Measurements from ENCODE around the gene CXCR1.
"Not testable (repeated sequence)": the region's sequence is repeated elsewhere in the genome, so short reads cannot be mapped to it uniquely, and the experiment has no call there.

Gene CXCR1

DNA sequence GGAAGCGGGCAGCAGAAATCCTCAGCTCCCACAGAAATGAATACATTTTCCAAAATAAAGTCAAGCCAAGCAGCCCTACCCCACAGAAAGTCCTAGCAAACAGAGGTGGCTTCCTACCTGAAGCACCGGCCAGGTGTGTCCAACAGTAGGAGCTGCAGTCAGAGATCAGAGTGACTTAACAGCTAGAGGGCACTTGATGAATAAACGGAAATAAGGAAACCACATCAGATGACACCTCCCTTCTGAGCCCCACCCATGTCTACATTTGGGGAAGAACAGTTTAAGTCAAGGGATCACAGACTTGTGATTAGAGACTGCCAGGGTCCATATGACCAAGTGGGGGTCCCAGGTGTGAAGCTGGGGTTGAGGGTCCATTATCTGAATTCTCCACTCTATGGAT, at the start of gene CXCR1:
CXCR1 (minus strand) TSS at position 172 of the 400 bp plus-strand sequence. CDS start 1,751 bp downstream, outside the sequence.
- no peak for DNase-seq

DNA sequence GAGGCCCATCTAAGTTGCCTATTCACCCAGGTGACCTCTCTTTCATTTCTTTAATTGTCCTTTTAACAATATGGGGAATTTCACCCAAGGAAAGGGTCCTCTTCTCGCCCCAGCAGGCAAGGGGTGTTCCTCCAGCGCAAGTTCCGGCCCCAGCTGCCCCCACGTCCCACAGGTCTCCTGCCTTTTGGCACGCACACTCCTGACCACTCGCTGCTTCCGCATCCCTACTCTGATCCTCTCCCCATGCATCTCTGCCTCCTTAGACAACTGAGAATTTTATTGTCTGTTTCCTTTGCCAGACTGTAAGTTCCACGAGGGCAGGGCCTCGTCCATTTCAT, 49.5 kb upstream of the CXCR1 start:
- DNase-seq = peak; percentile 49

DNA sequence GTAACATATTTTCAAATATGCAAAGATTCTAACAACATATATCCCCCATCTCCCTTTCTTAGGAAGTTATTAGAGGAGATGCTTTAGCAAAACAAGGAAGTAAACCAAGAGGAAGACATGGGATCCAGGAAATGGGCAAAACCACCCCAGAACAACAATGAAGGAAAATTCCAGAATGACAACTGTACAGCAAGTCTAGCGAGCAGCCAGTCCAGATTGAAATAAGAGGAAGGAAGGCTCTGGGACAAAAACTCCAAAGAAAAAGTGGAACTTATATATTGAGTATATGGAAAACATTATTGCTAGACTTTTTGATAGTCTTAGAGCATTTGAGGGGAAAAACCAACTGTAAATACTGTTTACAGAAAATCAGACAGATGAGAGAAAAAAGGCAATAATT, 47.4 kb upstream of the CXCR1 start:
- DNase-seq = no peak

DNA sequence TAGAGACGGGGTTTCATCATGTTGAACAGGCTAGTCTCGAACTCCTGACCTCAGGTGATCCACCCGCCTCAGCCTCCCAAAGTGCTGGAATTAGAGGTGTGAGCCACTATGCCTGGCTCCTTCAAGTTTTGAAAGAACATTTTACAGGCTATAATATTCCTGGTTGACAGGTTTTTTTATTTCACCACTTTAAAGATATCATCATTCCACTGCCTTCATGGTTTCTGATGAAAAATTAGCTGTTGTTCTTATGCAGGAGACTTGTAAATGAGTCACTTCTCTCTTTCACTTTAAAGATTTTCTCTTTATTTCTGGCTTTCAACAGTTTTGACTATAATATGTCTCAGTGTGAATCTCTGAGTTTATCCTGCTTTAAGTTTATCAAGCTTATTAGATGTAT, 42.3 kb upstream of the CXCR1 start:
- no peak for DNase-seq

DNA sequence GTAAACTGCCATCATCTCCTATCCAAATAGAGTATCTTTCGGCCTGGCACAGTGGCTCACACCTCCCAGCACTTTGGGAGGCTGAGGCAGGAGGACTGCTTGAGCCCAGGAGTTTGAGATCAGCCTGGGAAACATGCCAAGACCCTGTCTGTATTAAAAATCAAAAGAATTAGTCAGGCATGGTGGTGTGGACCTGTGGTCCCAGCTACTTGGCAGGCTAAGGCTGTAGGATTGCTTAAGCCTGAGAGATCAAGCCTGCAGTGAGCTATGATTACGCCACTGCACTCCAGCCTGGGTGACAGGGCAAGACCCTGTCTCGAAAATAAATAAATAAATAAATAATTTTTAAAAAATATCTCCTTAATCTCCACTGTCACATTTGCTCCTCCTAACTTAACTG, 35.5 kb upstream of the CXCR1 start:
- DNase-seq = no peak

DNA sequence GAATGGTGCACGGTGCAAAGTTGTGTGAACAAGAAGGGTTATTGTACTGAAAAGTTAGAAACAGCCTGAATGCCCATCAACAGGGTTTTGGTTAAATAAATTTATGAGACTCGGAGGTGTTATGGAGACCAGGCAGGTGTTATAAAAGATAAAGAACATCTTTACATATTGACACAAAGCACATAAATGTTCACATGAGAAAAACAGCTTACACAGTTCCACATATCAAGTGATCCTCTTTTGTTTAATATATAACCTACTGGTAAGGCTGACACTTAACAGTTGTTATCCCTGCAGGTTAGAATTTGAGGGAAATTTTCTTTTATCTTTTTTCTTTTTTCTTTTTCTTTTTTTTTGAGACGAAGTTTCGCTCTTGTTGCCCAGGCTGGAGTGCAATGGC, 30.2 kb upstream of the CXCR1 start:
- no peak for DNase-seq

DNA sequence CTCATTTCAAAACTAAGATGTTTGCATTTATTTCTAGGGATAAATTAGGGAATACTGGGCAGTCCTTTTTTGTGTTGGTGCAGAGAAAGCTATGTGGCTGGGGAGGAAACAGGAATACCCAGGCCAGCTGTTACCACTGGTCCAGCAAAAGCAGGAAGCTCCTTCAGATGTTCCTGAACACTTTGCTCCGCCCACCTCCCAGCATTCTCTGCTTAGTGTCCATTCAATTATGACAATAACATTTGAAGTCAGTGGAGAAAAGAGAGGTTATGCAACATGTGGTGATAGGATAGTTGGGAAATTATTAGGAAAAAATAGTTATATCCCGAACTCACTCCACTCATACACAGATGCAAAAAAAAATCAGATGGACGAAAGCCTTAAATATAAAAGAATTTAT, 28.1 kb upstream of the CXCR1 start:
- peak; percentile 21 for DNase-seq

DNA sequence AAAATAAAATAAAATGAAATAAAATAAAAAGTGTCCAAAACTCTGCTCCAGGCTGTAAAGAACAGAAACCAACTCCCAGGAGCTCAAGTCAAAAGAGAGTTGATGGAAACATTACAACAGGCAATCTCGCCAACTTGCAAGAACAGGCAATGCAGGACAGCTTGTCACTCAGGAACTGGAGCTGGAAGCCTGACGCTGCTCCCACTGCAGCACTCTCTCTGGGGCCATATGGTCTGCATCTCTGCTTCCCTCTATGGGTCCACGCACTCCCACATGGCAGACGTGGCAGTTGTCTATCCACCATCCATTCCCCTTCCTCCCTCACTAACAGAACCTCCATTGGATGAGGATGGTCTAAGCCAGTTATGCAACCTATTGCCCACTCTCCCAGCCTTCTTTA, 26.9 kb upstream of the CXCR1 start:
- no peak for DNase-seq

DNA sequence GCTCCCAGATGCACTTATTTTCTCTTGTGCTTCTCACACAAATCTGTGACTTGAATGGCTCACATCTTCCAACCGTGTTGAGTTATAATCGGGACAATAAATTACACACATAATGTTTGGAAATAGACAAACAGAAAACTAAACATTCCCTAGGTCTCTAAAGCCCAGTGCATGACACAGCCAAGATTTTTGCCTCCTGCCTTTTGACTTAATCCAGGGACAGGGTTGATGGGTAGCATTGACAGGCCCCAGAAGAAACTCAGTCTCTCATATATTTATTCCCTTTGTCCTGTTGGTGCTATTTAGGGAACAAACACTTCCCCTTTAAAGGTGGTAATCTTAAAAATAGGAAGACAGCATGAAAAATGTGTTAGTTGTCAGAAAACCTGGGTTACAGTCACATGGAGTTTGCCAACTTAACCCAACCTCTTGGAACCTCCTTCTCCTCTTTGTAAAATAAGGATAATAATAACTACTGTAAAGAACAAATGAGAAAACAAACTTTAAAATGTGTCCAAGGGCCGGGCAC, 26.2 kb upstream of the CXCR1 start:
- DNase-seq = no peak

DNA sequence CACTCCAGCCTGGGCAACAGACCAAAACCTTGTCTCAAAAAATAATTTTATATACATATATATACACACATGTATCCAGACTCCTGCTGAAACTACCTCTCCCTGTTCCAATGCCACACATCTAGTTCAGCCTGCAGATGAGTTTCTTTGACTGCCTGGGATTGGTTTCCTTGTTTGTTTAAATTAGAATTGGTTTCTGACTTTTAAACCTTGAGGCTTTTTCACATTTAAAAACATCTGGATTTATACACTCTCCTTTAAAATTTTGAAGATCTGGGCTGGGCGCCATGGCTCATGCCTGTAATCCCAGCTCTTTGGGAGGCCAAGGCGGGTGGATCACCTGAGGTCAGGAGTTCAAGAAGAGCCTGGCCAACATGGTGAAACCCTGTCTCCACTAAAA, 21.8 kb upstream of the CXCR1 start:
- DNase-seq = no peak

DNA sequence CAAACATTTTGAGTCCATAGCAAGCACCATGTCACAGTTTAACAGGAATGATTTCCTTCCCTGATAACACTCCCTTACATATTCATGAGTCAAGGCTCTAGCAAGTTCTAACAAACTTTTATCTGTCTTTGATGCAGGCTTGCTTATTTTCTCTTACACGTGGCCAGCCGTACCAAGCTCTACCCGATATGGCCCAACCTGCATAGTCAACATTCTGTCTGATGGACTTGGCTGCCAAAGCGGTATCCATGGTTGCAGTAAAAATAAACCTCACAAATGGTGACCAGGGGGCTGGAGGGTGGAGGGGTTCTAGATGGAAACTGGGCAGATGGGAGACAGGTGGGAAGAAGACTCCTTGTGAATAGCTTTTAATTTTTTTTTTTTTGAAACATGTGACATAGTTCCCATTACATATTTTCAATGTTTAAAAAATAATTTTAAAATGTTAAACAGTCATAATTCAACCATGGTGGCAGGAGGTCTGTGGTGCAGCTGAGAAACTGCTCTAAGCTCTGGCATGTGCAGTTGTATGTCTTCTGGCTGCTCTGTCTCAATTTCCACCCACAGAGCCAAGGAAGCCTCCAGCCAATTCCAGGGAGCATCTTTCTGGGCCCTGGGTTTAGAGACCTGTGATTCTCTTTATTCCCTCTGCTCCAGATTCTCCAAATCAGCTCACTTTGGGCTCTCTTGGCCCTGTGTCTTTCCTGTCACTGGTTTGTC, 20.7 kb upstream of the CXCR1 start:
- no peak for DNase-seq

DNA sequence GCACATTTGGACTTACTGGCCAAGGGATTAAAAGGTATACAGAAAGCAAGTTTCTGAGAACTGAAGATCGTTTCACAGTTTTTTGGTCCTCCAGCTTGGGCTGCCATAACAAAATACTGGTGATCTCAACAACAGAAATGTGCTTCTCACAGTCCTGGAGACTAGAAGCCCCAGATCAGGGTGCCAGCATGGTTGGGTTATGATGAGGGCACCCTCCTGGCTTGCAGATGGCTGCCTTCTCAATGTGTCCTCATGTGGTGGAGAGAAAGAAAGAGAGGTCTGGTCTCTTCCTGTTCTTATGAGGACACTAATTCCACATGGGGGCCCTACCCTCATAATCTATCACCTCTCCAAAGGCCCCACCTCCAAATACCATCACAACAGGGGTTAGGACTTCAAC, 20.1 kb upstream of the CXCR1 start:
- DNase-seq = no peak

DNA sequence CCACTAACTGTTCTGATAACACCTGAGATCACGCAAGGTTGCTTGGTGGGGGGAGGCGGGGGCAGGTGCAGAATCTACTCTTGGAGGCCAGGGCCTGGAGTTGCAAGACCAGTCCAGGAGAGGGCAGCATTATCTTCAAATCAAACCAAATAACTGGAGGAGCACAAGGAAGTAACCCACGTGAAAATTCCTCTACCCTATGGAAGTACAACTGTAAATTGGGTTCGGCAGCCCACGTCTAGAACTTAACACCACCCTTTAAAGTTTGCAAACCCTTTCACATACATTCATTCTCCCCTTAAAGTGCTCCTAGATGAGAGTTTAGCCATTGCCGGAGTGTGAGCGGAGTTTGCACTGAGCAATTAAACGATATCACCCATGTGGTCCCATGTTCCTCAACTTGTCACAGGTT, 19.6 kb upstream of the CXCR1 start:
- DNase-seq = peak; percentile 80

DNA sequence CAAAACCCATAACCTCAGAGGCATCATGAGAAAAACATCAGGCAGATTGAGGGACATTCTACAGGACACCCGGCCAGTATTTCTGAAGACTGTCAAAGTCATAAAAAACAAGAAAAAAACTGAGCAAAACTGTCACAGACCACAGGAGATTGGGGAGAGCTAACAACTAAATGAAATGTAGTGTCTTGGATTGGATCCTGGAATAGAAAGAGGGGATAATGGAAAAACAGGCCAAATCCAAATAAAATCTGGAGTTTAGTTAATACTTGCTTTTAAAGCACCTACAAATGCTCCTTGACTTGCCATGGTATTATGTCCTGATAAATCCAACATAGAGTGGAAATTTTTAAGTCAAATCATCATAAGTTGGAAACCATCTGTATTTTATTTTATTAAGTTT, 17.6 kb upstream of the CXCR1 start:
- no peak for DNase-seq

DNA sequence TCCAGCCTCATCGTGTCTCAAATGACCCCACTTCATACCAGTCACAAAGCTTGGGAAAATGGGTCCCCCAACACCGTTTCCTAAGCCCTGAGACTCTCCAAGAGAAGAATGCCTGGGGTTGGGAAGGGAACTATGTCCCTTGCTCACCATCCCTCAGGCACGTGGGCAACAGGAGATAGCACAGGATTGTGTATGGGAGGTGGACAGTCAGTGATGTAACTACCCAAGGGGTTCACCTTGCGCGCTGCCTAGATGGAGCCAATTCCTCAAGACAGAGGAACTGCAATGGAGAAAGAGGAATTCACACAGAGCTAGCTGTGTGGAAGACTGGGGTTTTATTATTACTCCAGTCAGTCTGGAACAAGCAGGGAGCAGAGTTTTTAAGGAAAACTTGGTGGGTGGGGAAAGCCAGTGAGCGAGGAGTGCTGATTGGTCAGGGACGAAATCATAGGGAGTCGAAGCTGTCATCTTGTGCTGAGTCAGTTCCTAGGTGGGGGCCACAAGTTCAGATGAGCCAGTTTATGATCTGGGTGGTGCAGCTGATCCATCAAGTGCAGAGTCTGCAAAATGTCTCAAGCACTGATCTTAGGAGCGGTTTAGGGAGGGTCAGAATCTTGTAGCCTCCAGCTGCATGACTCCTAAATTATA, 13.8 kb upstream of the CXCR1 start:
- DNase-seq = no peak

DNA sequence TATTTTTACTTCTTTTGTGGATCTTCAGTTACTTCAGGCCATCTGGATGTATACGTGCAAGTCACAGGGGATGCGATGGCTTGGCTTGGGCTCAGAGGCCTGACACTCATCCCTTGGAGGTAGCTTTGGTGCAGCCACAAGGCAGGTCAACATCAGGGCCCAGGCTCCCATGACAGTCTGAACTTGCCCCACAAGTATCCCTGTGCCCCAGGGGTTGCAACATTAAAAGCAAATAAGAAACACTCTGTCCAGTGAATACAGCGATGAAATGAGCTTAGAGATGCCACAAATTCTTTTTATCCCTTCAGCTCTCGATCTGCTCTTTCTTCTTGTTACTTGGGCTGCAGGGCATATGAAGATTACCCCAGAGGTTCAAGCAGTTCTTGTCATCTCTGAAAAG, 13.0 kb upstream of the CXCR1 start:
- no peak for DNase-seq

DNA sequence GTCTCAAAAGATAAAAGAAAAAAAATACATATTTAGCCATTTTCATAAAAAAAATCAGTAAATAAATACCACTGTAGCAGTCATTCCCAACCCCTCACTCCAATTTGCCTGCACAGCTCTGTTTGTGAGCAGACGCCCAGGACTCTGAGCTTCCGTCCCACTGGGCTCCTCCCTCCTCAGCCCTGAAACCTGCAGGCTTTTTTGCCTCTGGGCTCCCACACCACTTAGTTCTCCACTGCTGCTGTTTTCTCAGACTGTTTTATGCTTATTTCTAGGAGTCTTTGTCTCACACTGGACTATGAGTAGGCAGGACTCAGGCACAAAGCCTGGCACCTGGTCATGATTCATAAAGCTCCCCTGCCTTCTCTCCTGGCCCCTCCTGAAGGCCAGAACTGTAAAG, 6.1 kb upstream of the CXCR1 start:
- DNase-seq = no peak

DNA sequence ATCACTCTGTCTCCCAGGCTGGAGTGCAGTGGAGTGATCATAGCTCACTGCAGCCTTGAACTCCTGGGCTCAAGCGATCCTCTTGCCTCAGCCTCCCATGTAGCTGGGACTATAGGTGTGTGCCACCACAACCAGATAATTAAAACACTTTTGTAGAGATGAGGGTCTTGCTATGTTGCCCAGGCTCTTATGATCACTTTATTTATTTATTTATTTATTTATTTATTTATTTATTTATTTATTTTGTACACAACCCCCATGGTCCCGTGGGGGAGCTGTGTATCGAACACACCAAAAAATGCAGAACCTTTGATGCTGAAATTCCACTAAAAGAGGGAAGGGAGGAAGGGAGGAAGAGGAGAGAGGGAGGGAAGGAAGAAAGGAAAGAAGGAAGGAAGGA, 5.0 kb upstream of the CXCR1 start:
- not testable (repeated sequence) for DNase-seq

DNA sequence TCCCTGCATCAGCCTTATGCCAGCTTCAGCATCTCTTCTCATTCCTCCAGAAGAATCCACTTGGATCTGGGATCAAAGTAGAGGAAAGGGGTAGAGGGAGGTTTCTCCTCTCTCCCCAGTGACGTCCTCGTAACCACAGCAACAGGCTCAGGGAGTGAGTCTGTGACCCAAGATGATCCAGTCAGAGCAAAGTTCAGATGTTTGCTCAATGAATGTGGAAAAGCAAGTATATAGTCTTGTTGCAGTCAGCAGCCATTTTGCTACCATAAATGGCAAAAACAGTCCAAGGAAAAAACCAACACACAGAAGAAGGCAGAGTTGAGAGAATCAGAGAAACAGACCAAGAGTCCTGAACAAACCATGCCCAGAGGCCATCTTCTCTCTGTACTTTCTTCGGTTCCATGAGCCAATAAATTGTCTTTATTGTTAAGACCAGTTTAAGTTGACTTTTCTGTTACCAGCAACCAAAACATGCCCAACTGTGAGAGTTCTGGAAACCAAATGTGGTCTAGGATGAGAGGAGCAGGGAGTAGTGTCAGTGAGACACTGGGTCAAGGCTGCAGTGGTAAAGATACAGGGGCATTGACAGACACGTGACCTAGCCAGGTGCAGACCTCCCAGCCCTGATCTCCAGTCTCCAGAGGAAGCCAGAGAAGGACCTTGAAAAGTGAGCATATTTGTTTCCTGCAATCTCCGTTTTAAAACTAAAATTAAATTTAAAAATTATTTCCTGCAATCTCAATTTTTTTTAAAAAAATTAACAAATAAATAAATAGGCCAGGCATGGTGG, 3.2 kb upstream of the CXCR1 start:
- DNase-seq = no peak

DNA sequence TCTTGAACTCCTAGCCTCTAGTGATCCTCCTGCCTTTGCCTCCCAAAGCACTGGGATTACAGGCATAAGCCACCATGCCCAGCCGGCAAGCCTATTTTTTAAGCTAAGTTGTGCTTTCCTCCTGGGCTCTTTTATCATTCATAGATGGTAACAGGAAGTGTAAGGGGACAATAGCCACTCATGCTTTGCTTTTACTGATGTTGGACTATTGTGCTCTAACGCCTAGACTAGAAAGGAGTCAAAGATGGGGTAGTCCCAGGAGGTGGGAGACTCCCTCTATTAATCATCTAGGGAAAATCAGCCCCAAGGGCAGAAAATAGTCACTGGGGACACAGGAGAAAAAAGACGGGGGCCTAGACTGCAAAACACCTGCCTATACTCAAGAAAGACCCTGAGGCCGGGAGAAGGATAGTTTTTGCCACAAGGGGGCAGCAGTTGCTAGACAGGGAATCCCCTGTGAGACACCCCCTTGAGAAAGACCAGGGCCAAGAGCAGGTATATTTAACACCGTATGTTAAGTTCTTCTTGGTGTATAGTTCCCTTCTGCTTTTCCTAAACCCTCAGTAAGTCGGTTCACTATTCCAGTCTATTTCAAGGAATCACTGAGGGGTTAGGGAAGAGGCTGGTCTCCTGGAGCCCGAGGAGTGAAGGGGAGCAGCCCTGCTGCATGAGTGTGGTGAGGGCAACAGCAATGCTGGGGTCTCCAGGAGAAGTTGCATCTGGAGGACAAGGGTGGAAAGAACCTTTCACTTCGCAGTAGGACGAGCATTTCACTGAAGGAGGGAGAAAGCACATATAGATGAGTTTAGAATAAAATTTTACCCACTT, 2.1 kb upstream of the CXCR1 start:
- peak; percentile 82 for DNase-seq

DNA sequence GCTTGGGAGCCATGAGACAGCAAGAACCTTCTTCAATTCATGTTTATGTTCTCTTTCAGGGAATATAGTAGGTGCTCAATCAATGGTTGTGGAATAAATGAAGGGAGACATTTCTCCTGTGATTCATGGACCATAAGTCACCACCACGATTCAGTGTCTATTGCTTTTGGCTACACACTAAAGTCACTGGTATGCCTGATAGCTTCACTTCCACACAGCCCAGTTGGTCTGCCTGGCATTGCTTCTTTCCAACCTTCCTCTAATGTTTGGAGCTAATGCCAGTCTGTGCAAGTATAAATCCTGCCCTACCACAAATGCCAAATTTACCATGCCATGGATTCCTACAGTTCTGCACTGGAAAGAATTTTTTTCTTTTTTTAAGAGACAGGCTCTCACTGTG, 1.3 kb upstream of the CXCR1 start:
- no peak for DNase-seq

DNA sequence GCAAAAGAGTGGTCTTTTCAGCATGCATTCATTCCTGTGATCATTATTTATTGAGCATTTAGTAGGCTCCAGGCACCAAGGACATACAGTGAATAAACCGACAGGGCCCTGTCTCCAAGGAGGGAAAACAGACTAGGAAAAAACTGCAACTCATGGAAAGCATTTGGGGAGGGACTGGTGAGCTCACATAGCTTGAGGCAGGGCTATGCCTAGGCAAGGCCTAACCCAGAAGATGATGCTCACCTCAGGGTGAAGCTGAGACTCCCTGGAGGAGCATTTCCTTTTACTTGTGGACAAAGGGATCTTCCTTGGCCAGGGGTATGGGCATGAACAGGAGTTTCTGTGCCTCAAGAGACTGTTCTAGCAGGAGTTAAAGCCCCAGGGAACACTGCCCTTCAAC, 3.9 kb downstream of the CXCR1 start:
- DNase-seq = no peak

DNA sequence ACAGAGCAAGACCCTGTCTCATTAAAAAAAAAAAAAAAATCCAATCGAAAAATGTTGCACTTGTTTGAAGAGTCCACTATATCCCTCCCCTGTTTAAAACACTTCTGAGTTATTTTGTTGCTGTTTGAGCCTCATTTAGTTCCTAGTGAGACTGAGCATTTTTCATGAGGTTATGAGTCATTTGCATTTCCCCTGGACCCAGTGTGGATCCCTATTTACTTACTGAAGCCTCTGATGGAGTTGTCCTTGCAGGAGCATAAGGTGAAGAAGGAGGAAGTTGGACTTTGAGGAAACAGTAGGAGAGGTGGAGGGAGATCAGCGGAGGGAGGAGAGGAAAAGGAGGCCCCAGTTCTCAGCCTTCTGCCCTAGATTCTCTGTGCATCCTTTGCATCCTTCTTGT, 5.1 kb downstream of the CXCR1 start:
- DNase-seq = no peak

All from NCI-H82 (cell line).